CD4-positive, alpha-beta T cell treated with Interleukin-12 subunit alpha and Interleukin-12 subunit beta, for 1 hour (primary cell): ENCODE measurements around the gene GBP4.
"Not testable (repeated sequence)": the region's sequence is repeated elsewhere in the genome, so short reads cannot be mapped to it uniquely, and the experiment has no call there.

Experiments used
- DNase-seq: peaks from one replicate; pipeline ENCODE4 v3.0.0-alpha.2; 2020

Gene GBP4

GRCh38 chr1:89198491-89199072 lies at the start of gene GBP4:
Gene GBP4, minus strand, starts transcription at chr1:89198942. Its CDS starts 108 bp downstream, at chr1:89198834.
- DNase-seq = peak; percentile 63

DNA sequence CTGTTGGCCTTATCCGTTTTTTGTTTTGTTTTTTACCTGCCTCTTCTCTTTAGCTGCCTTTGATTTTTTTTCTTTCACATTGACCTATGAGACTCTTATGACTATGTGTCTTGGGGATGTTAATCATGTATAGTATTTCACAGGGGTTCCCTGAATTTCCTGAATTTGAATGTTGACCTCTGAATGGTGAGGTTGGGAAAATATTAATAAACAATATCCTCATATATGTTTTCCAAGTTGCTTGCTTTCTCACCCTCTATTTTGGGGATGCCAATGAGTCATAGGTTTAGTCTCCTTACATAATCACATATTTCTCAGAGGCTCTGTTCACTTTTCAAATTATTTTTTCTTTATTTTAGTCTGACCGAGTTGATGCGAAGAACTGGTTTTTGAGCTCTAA lies 44.3 kb upstream of the GBP4 start:
- no peak for DNase-seq

- DNase-seq = no peak
Observed at GRCh38 chr1:89221341-89221740, 22.6 kb upstream of the GBP4 start.

- DNase-seq = not testable (repeated sequence)
Observed at GRCh38 chr1:89219851-89220250, 21.1 kb upstream of the GBP4 start.

DNA sequence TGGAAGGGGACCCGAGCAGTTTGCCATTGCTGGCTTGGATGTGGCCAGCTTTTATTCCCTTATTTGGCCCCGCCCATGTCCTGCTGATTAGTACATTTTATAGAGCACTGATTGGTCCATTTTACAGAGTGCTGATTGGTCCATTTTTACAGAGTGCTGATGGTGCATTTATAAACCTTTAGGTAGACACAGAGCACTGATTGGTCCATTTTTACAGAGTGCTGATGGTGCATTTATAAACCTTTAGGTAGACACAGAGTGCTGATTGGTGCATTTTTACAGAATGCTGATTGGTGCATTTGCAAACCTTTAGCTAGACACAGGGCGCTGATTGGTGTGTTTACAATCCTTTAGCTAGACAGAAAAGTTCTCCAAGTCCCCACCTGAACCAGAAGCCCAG lies 20.2 kb upstream of the GBP4 start:
- not testable (repeated sequence) for DNase-seq

DNA sequence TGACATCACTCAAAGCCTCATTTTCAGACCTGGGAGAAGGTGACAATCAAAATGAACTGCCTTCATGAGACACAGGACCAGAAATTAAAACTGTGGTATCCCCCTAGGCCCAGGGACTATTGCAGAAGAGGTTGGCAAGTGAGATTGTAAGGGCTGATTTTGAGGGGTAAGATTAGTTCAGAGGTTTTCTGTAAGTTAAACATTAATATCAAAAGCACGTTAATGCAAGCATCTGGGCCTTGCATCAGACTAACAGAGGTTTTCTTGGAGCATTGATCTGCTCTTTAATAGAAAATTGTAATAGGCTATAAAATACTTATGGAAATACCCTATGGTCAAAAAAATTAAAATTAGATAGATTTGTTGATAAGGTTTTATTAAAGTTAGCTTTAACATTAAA lies 14.6 kb upstream of the GBP4 start:
- no peak for DNase-seq

DNA sequence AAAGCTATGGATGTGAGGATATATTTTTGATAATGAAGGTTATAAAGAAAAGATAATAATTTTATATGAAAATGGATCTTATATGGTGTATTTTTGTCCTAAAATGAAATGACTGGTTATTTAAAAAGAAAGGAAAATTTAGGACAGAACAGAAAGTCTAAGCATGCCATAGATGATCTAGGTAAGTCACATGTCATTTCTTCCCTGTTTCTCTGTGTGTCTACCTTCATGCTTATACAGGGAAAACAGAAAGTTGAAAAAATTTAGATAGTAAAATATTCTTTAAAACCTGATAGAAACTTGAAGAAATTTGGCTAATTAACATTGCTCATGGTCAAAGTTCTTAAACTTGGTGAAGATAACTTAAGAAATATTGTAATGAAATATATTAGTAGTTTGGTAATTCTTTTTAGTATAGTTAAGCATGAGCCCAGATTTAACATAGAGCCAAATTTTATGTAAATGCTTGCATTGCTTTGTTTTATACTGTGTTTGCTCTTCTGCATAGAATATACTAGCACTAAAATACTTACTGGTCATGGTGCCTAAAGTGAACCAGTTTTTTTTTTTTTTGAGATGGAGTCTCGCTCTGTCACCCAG lies 12.4 kb upstream of the GBP4 start:
- no peak for DNase-seq

- no peak for DNase-seq
Observed at GRCh38 chr1:89206373-89206772, 7.6 kb upstream of the GBP4 start.

GRCh38 chr1:89203166-89203565 lies 4.4 kb upstream of the GBP4 start:
- no peak for DNase-seq

GRCh38 chr1:89201106-89201794 lies 2.5 kb upstream of the GBP4 start:
- peak; percentile 39 for DNase-seq

DNA sequence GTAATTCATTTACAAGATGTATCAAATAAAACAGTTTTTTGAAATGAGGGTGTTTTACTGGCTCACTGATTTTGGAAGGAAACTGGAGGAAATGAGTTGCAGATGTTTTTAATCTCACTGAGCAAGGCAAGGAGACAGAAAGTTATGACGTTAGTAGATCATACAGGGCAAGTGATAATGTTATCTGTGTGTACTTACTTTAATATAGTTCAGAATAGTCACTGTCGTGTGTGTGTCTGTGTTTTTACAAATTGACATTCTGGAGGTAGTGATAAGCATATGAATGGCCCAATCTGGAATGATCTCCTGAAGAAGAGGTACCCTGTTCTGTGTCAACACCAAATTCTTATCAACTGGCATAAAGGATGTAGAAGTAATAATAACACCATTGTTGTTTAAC lies 1.9 kb upstream of the GBP4 start:
- peak; percentile 34 for DNase-seq

DNA sequence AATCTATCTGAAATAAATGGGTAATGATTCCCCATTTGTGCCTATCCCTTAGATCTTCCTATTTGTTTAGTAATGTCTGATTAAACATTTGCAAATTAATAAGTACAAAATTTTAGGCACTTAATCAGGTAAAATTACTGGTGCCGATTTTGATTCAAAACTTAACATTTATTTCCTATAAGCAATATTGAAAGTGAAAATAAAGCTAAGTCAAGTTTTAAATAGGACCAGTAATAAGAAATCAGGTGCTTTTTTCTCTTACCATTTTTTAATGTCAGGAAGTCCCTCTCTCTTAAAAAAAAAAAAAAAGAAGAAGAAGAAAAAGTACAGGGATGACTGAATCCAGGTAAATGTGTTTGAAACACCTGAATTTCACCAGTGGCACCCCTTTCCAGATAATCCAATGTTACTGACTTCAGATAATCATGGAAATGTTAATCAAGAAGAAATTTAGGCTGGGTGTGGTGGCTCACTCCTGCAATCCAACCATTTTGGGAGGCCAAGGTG lies 836 bp upstream of the GBP4 start:
- peak; percentile 19 for DNase-seq

DNA sequence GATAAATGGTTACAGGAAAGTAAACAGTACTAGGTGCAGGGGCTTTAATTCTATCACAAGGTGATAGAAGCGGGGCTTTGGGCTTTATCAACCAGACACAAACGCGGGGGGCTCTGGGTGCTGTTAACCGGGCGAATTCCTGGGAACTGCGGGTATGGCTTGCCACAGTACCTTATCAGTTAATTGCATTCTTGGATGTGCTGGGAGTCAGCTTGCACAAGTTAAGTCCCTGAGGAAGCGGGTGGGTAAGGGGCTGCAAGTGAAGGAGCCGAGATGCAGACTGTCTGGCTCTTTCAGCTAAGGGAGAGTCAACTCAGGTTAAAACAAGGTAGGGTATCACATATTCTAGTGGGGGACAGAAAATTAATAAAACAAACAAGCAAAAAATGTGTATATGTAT lies 661 bp downstream of the GBP4 start:
- no peak for DNase-seq

- no peak for DNase-seq
Observed at GRCh38 chr1:89195476-89195875, 3.3 kb downstream of the GBP4 start.

DNA sequence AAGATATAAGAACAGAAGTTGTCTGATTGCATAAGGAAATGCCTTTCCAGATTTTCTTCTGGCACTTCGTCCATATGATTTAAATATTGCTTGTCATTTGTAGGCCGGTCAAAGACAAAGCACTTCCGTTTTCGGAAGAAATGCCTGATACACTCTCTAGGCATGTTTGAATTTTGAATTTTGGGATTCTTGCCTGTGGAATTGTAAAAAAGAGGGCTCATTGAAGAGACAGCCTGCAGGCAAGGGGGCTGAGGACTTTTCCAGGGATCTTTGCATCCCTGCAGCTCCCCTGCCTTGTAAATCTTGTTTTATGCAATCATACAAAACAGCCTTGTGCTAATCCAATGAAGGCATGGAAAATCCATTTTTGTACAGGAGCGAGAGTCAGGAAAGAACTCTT lies 7.4 kb downstream of the GBP4 start:
- DNase-seq = no peak

DNA sequence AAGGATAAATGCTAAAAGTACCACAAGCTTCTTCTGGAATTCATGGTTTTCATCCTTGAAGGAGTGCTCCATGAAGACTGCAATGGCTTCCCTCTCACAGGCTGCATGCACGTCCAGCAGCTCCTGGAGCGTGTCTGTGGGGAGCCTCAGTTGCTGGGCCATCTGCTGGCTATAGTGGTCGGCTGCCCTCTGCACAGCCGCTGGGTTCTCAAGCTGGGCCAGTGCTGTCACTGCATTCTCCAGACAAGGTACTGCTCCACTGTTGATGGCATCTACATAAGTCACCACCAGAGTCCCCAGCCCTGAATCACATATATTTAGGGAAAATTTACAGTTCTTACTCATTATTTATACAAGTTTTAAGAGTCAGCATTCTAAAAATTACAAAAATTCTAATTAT lies 8.7 kb downstream of the GBP4 start:
- DNase-seq = no peak

- no peak for DNase-seq
Observed at GRCh38 chr1:89179343-89179742, 19.4 kb downstream of the GBP4 start.

DNA sequence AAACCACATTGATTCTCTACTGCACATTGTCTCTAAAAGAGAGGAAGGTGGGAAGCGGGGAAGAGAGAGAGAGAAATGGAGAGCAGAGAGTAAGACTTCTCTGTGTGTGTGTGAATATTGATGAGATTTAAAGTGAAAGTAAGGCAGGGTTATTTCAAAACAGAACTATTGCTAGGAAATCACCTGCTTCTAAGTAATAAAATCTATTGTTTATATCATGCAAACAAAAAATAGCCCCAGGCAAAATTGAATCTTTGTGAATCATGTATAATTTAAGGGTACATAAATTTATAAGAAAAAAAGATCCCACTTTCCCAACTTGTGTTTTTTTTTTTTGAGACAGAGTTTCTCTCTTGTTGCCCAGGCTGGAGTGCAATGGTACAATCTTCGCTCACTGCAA lies 21.8 kb downstream of the GBP4 start:
- no peak for DNase-seq

DNA sequence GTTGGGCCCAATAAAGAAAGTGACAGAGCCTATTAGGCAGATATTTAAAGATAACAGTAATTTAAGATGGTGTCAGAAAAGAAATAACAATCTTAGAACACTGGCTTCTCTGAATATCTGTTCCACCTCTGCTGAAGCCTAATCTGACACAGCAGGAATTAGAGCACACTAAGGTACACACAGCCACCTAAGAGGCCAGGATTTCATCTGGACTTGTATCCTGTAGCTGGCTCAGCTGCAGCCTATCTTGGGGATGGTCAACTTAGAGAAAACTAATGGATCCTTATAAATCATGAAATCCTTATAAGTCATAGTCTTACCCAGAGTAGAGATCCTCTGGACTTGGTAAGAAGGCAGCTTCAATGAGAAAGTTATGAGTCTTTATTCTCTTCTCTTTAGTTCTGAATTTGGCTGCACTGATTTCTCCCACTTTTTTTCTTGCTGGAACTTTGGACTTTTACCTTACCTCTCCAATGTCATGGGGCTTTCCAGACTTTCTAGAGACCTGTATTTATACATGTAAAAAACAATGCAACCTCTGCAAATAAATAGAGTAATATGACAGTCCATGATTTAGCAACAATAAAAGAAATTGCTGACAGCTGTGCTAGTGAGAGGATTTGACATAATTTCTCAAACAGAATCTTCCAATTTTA lies 23.0 kb downstream of the GBP4 start, which contains the start of gene GBP7:
TSS of gene GBP7 (minus strand) at position 403 of the 656 bp plus-strand sequence. CDS start 4,068 bp downstream, outside the sequence.
- DNase-seq = no peak

- no peak for DNase-seq
Observed at GRCh38 chr1:89174491-89174890, 24.3 kb downstream of the GBP4 start.

DNA sequence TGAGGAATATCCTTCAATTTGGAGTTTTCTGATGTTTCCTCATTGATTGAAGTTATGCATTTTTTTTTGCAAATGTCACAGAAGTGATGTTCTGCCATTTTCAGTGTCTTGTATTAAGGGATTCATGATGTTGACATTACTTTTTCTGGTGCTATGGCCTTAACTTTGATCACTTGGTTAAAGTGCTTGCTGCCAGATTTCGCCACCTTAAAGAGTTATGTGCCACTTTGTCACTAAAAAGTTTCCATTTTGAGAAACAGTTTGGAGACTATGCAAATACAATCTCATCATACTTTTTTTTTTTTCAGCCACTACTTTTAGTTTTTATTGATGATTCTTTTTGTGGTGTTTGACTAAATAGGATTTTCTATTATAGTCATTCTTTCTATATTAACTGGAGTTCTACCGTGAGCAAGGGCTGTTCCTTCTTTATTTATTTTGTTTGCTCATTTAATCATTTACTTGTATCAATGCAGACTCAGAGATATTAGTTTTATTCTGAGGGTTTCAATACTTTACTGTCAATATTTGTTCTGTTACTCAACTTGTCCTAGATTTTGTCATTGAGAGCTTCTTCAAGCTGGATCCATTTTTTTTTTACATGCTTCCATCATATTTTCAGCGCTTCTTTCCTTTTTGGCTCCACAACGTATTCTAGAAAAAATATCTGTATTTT lies 26.1 kb downstream of the GBP4 start:
- no peak for DNase-seq

- no peak for DNase-seq
Observed at GRCh38 chr1:89171067-89171438, 27.7 kb downstream of the GBP4 start.
